HepG2 (cell line): Measurements from ENCODE around the gene FBH1. TPM values are rescaled to one million over a fixed set of nuclear protein-coding genes. Genes with fewer than 3 reads are reported as not detected.
A peak's percentile ranks its signal among the peaks of the same experiment; 100 is the strongest.

Experiments
- CENPX ChIP-seq: sonication (generic); formaldehyde crosslinking; IDR thresholded peaks from 2 replicates; pipeline ENCODE4 v1.9.0; 2021; ENCODE audit warnings: mild to moderate bottlenecking, missing genetic modification reagents, moderate library complexity
- PHF8 ChIP-seq: sonication (generic); formaldehyde crosslinking; IDR thresholded peaks from 2 replicates; pipeline ENCODE4 v1.5.0; 2020; ENCODE audit warnings: missing genetic modification reagents
- RBAK ChIP-seq: sonication (generic); formaldehyde crosslinking; IDR thresholded peaks from 2 replicates; pipeline ENCODE4 v1.5.1; 2020; ENCODE audit warnings: mild to moderate bottlenecking, missing genetic modification reagents
- REXO4 ChIP-seq: sonication (generic); formaldehyde crosslinking; IDR thresholded peaks from 2 replicates; pipeline ENCODE4 v1.8.0; 2022; ENCODE audit warnings: missing genetic modification reagents, mild to moderate bottlenecking, borderline replicate concordance
- SATB2 ChIP-seq: sonication (generic); formaldehyde crosslinking; IDR thresholded peaks from 2 replicates; pipeline ENCODE4 v1.5.0; 2020; ENCODE audit warnings: missing genetic modification reagents
- SOX6 ChIP-seq, 2 experiments: fragments of 450-650 bp in 1 of 2; sonication (generic) in 1 of 2; formaldehyde crosslinking in 1 of 2; IDR thresholded peaks; 2 replicates each; pipeline versions ENCODE4 v1.4.0 to v1.6.1; 2017 to 2020; ENCODE audit warnings: antibody characterized with exemption in 1 of 2, mild to moderate bottlenecking in 1 of 2, missing genetic modification reagents in 1 of 2
- SP5 ChIP-seq: IDR thresholded peaks from 2 replicates; pipeline ENCODE4 v1.6.1; 2016; ENCODE audit warnings: low read depth, borderline replicate concordance
- SRSF9 ChIP-seq: fragments of 200-400 bp; formaldehyde crosslinking; IDR thresholded peaks from 2 replicates; pipeline ENCODE4 v1.6.1; 2018; ENCODE audit warnings: borderline replicate concordance, mild to moderate bottlenecking, low read depth, low read length; ENCODE audit not compliant: insufficient read depth, poor library complexity, severe bottlenecking
- ZNF431 ChIP-seq: sonication (generic); formaldehyde crosslinking; IDR thresholded peaks from 2 replicates; pipeline ENCODE4 v1.9.0; 2022; ENCODE audit warnings: missing genetic modification reagents, low read depth, mild to moderate bottlenecking, borderline replicate concordance
- ZNF747 ChIP-seq: sonication (generic); formaldehyde crosslinking; IDR thresholded peaks from 2 replicates; pipeline ENCODE4 v1.8.1; 2023; ENCODE audit warnings: missing genetic modification reagents, mild to moderate bottlenecking, borderline replicate concordance
- ZNF761 ChIP-seq: sonication (generic); formaldehyde crosslinking; conservative IDR thresholded peaks from 2 replicates; pipeline ENCODE4 v1.4.0; 2020; ENCODE audit warnings: mild to moderate bottlenecking, missing genetic modification reagents
- polyA plus RNA-seq, 8 experiments: library from polyadenylated mRNA; depleted of rRNA in 3 of 8; stranded (reverse) in 7 of 8; unstranded in 1 of 8; fragments of >200 nt; fragmentation: Illumina TruSeq in 4 of 8; extraction: Trizol in 4 of 8; gene quantifications; 2 replicates each; pipeline versions ENCODE4 v1.2.1 to v1.2.3, GENCODE V29; 2011 to 2016; ENCODE audit warnings: low read depth in 4 of 8, missing spikeins in 1 of 8, mixed read lengths in 1 of 8; ENCODE audit not compliant: insufficient read depth in 1 of 8
- total RNA-seq, 5 experiments: library from RNA; depleted of rRNA; stranded (reverse); fragments of >200 nt; fragmentation: Illumina TruSeq; extraction: Trizol; gene quantifications; 2 replicates each; pipeline ENCODE4 v1.2.3, GENCODE V29; 2016; ENCODE audit warnings: low read depth in 1 of 5
- TF ChIP-seq, protein P1 (sequence below): sonication (generic); formaldehyde crosslinking; IDR thresholded peaks from 2 replicates; pipeline ENCODE4 v1.5.1; 2020; ENCODE audit warnings: missing genetic modification reagents, mild to moderate bottlenecking, borderline replicate concordance
- TF ChIP-seq, protein P2 (sequence below): sonication (generic); formaldehyde crosslinking; IDR thresholded peaks from 2 replicates; pipeline ENCODE4 v1.5.1; 2020; ENCODE audit warnings: mild to moderate bottlenecking, missing genetic modification reagents, borderline replicate concordance
- TF ChIP-seq, protein P3 (sequence below), 2 experiments: sonication (generic) in 1 of 2; formaldehyde crosslinking in 1 of 2; IDR thresholded peaks; 2 replicates each; pipeline versions ENCODE4 v1.4.0 to v1.6.1; 2016 to 2020; ENCODE audit warnings: borderline replicate concordance in 1 of 2, low read depth in 1 of 2, mild to moderate bottlenecking in 1 of 2, missing genetic modification reagents in 1 of 2
- TF ChIP-seq, protein P4 (sequence below): sonication (generic); formaldehyde crosslinking; IDR thresholded peaks from 2 replicates; pipeline ENCODE4 v1.4.0; 2020; ENCODE audit warnings: mild to moderate bottlenecking, low read depth, missing genetic modification reagents
- TF ChIP-seq, protein P5 (sequence below): sonication (generic); formaldehyde crosslinking; IDR thresholded peaks from 2 replicates; pipeline ENCODE4 v1.4.0; 2020; ENCODE audit warnings: missing genetic modification reagents

Gene FBH1
- total and polyA plus RNA-seq, 2 of the 13 experiments (the other 11 are each of a cell fraction or from before 2014, with no cell fraction given), result 48.8 to 60.3 TPM

DNA sequence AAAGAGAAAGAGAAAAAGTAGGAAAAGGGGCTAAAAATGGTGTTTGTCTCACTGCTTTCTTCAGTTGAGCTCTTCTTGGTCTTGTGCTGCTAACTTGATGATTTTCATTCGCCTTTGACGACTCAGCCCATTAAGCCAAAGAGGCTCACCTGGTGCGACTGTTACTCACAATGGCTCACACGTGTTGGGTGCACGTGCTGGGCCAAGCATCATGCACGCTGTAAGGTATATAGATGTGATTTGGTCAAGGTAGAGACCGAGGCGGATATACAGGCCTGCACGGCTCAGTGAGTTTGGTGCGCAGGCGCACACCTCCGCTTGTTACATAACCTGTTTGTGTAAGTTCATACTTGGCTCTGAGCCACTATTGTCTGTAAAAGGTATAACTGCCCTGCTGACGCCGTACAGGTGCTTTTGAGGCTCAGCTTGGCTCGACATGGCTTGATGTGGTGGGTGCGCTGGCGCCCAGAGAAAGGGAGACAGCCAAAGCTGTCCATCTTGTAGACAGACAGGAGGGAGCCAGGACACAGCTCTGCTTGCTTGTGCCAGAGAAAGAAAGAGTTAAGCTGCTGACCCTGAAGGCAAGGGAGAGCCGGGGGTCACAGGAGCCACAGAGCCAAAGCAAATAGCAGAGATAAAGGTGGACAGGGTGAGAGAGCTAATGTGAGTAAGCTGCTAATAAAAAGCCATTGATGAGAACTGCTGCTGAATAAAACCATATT is 33.9 kb upstream of the FBH1 start (continued):
- TF ChIP-seq REXO4 (CRISPR knock-in tag) (no peak), SATB2 (no peak), CENPX (no peak), ZNF431 (CRISPR knock-in tag) (no peak), SRSF9 (no peak), SP5 (CRISPR knock-in tag) (no peak), ZNF747 (CRISPR knock-in tag) (no peak), PHF8 (CRISPR knock-in tag) (no peak), RBAK (CRISPR knock-in tag) (no peak), ZNF761 (CRISPR knock-in tag) (no peak), SOX6 (IDR thresholded peaks at IDR 0.05) (no peak), SOX6 (CRISPR knock-in tag; IDR thresholded peaks at IDR 0.05) (peak; percentile 61)
- TF ChIP-seq, protein P1, sequence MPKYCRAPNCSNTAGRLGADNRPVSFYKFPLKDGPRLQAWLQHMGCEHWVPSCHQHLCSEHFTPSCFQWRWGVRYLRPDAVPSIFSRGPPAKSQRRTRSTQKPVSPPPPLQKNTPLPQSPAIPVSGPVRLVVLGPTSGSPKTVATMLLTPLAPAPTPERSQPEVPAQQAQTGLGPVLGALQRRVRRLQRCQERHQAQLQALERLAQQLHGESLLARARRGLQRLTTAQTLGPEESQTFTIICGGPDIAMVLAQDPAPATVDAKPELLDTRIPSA (CRISPR knock-in tag), result no peak
- TF ChIP-seq, protein P2, sequence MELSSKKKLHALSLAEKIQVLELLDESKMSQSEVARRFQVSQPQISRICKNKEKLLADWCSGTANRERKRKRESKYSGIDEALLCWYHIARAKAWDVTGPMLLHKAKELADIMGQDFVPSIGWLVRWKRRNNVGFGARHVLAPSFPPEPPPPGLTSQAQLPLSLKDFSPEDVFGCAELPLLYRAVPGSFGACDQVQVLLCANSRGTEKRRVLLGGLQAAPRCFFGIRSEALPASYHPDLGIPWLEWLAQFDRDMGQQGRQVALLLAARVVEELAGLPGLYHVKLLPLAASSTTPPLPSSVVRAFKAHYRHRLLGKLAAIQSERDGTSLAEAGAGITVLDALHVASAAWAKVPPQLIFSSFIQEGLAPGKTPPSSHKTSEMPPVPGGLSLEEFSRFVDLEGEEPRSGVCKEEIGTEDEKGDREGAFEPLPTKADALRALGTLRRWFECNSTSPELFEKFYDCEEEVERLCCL (CRISPR knock-in tag), result no peak
- TF ChIP-seq, protein P3, sequence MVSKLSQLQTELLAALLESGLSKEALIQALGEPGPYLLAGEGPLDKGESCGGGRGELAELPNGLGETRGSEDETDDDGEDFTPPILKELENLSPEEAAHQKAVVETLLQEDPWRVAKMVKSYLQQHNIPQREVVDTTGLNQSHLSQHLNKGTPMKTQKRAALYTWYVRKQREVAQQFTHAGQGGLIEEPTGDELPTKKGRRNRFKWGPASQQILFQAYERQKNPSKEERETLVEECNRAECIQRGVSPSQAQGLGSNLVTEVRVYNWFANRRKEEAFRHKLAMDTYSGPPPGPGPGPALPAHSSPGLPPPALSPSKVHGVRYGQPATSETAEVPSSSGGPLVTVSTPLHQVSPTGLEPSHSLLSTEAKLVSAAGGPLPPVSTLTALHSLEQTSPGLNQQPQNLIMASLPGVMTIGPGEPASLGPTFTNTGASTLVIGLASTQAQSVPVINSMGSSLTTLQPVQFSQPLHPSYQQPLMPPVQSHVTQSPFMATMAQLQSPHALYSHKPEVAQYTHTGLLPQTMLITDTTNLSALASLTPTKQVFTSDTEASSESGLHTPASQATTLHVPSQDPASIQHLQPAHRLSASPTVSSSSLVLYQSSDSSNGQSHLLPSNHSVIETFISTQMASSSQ (IDR thresholded peaks at IDR 0.05; ENCODE audit: low read depth), result no peak
- TF ChIP-seq, protein P3 (CRISPR knock-in tag; IDR thresholded peaks at IDR 0.05; ENCODE audit: borderline replicate concordance), result 0 out of 2 replicates have a peak, but pooled peaks have one; percentile 32
- TF ChIP-seq, protein P4, sequence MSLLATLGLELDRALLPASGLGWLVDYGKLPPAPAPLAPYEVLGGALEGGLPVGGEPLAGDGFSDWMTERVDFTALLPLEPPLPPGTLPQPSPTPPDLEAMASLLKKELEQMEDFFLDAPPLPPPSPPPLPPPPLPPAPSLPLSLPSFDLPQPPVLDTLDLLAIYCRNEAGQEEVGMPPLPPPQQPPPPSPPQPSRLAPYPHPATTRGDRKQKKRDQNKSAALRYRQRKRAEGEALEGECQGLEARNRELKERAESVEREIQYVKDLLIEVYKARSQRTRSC (CRISPR knock-in tag), result no peak
- TF ChIP-seq, protein P5, sequence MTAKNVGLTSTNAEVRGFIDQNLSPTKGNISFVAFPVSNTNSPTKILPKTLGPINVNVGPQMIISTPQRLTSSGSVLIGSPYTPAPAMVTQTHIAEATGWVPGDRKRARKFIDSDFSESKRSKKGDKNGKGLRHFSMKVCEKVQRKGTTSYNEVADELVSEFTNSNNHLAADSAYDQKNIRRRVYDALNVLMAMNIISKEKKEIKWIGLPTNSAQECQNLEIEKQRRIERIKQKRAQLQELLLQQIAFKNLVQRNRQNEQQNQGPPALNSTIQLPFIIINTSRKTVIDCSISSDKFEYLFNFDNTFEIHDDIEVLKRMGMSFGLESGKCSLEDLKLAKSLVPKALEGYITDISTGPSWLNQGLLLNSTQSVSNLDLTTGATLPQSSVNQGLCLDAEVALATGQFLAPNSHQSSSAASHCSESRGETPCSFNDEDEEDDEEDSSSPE (CRISPR knock-in tag), result no peak
